ENCODE results near the gene SPATA17.
A peak's percentile ranks its signal among the peaks of the same experiment; 100 is the strongest.
"Not testable (repeated sequence)": the region's sequence is repeated elsewhere in the genome, so short reads cannot be mapped to it uniquely, and the experiment has no call there.

SPATA17 gene

GRCh38 chr1:217681806-217682205, 50.7 kb downstream of the SPATA17 start:
- DNase-seq: no peak

GRCh38 chr1:217687511-217687910, 56.4 kb downstream of the SPATA17 start:
- DNase-seq: no peak

- DNase-seq: not testable (repeated sequence)
These were observed 65.0 kb downstream of the SPATA17 start for GRCh38 chr1:217696140-217696539.

DNA sequence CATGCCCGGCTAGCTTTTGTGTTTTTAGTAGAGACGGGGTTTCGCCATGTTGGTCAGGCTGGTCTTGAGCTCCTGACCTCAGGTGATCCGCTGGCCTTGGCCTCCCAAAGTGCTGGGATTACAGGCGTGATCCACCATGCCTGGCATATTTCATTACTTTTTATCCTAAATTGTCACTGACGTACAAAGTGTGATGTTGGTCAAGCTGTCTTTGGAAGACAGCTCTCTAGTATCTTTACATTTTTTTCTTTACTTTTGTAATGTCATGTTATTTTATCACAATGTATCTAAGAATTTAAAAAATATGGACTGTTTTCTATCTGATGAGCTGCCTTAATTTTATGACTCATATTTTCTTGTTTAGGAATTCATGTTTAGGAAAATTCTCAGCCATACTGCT, 72.2 kb downstream of the SPATA17 start:
- no peak for DNase-seq

- DNase-seq: no peak
These were observed 81.9 kb downstream of the SPATA17 start for GRCh38 chr1:217712925-217713597.

DNA sequence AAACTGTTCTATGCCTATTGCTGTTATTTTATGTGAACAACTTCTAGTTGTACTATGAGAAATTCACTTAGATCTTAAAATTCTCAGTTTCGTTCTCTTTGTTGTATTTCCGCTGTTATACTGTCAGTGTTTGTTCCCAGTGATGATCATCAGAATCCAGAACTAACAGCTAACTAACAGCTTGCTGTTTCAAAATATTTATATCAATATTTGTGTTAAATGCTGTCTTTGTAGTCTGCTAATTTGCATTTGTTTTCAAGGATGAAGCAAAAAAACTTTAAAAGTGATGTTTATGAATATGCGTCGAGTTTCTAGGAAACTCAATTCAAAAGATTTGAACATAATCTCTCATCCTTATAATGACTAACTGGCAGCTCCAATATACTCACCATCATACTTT, 84.5 kb downstream of the SPATA17 start:
- no peak for DNase-seq

DNA sequence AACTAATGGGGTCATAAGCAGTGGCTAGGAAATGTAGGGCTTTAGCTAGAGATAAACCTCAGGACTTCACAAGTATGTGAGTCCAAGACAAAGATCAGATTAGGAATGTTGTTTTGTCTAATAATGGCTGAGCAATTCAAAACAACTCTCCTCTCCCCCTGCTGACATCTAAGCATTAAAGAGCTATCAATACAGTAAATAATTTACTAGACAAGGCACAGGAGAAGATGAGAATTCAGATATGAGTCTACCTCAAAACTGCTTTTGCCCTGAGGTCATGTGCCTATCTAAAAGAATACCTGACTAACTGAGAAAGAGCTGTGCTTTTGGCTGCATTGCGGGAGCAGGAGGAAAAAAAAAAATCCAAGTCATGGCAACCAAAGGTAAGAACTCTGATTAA, 86.8 kb downstream of the SPATA17 start:
- DNase-seq: no peak

- peak; percentile 14 for DNase-seq
These were observed 87.7 kb downstream of the SPATA17 start for GRCh38 chr1:217718873-217719272.

DNA sequence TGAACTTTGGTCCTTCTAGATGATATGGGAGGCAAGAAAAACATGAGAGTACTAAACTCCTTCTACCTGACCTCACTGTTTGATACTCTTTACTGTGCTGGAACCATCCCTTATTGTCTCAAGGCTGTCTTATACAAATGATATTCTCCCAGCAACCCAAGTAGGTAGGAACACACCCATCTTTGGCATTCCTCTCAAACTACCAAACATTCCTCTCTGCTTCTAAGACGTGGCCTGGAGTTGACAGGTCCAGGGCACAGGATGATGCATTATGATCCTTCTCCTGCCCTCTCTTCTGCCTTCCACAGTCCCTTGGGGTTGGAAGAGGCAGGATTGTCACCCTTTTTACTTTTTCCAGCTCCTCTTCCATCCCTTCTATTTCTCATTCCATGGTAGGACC, 90.5 kb downstream of the SPATA17 start:
- DNase-seq: no peak

DNA sequence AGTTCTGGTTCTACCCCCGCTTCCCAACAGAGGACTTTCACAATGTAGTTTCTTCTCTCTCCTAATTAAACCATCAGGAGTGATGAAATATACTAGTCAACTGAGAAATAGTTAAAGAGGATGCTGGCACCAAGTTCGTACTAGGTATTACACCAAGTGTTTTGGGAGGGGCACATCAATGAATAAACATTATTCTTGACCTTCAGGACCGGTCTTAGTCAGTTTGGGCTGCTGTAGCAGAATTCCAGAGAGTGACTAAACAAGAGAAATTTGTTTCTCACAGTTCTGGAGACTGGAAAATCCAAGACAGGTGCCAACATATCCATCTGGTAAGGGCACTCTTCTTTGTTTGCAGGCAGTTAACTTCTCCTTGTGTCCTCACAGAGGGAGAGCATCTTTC, 103.8 kb downstream of the SPATA17 start:
- no peak for DNase-seq

- peak; percentile 39 for DNase-seq
These were observed 116.1 kb downstream of the SPATA17 start for GRCh38 chr1:217747156-217747769.

DNA sequence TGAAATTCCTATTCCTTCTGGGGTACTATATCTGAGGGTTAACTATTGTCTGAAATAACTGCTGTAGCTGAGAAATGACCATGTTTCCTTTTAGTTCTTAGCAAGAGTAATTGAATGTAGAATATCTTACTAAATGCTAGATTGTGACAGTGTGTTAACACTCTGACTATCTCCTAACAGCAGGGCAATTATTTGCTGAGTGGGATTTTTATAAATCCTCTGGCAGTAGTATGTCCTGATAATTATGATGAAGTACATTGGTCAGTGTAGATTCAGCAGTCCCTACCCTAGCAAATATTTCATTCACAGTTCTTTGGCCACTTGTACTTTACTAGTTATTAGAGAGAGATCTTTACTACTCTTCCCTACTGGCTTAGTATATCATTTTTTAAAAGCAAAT, 138.6 kb downstream of the SPATA17 start:
- DNase-seq: no peak

DNA sequence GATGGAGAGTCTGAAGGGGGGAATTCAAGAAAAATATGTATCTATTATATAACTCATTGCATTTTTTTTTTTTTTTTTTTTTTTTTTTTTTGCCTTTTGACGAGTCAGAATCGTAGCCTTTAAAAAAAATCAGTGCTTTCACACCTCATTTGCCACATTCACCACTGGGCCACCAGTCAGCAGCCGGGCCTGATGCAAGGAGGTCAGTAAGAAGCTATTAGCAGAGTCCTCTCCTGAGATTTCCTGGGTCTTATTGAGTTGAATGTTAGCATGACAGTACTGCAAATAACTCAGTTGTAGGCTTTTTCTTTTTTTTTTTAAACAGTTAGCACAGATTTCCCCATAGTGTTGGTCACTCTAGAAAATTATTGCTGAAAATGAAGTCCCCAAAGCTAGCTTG, 139.8 kb downstream of the SPATA17 start:
- DNase-seq: no peak

- no peak for DNase-seq
These were observed 145.5 kb downstream of the SPATA17 start for GRCh38 chr1:217776693-217777092.

DNA sequence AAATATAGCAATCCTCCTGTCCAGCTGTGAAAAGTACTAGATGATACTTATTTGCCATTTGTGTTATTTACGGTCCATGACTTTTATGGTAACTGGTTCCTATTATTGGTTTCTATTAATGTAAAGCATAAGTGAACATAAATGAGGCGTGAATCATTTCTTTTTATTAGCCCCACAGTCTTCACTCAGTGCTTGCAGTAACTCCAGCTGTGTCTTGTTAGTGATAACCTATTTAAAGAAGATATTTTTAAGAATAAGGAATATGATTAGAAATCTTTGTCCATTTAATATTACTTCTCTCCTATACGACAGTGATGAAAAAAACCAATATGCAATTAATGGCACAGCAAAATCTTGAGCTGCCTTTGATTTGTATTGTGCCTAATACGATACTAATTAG, 149.9 kb downstream of the SPATA17 start:
- no peak for DNase-seq

- DNase-seq: no peak
These were observed 159.9 kb downstream of the SPATA17 start for GRCh38 chr1:217791091-217791490.

DNA sequence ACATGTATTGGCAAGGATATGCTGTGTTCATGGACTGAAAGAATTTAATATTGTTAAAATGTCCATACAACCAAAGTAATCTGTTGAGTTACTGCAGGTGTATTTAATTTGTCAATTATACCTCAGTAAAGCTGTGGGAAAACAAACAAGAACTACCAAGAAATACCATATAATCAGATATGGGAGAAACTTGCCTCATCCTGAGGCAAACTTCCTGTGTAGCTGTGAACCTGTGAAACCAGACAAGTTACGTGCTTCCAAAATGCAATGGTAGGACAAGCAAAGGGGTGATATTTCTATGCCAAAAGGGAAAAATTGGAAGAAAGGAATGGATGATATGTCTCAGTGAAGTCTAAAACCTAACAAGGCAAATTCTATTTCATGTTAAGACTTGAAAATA, 174.6 kb downstream of the SPATA17 start:
- no peak for DNase-seq

DNA sequence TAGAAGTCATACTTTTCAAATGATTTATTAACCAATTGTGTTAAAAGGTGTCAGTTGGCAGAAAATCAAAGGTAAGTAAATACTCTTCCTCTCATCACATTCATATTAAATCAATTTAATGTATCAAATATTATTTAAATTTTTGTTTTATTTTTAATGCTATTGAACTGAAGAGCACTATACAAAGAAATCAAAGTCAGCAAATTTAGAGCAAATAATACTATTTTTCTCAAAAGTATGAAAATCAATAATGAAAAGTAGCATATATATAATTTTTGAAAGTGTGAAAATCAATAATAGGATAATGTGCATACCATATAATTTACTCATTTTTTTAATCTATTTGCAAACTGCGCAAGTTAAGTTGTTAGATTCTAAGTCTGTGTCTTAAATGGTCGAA, 181.0 kb downstream of the SPATA17 start:
- DNase-seq: no peak

GRCh38 chr1:217813031-217813430, 181.9 kb downstream of the SPATA17 start:
- no peak for DNase-seq

GRCh38 chr1:217837691-217838090, 206.5 kb downstream of the SPATA17 start:
- DNase-seq: no peak

- DNase-seq: no peak
These were observed 208.0 kb downstream of the SPATA17 start for GRCh38 chr1:217839161-217839560.

DNA sequence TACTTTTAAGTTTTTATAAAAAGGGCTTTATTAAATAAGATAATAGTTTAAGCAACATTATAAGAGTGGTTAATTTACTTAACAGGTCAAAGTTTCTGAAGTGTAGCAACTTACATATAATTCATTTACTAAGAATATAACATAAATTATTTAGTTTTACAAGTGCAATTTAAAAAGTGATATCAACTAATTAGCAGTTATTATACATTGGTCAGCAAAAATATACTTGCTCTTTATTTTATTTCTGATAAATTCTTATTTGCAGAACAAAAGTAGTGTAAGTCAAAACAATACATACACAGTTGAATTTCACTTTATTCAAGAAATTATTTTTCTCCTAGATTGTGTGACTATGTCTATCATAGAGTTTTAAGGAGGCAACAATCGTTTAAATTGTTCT, 215.6 kb downstream of the SPATA17 start:
- no peak for DNase-seq

DNA sequence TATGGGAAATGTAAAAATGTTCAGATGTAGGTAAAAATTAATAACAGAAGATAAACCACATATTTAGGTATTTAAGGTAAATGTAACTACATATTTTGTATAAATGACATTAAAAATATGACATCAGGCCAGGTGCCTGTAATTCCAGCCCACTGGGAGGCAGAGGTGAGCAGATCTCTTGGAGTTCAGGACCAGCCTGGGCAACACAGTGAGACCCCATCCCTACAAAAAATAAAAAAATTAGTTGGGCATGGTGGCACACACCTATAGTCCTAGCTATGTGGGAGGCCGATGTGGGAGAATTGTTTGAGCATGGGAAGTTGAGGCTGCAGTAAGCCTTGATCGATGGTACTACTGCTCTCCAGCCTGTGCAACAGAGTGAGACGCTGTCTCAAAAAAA, 216.5 kb downstream of the SPATA17 start:
- DNase-seq: no peak

DNA sequence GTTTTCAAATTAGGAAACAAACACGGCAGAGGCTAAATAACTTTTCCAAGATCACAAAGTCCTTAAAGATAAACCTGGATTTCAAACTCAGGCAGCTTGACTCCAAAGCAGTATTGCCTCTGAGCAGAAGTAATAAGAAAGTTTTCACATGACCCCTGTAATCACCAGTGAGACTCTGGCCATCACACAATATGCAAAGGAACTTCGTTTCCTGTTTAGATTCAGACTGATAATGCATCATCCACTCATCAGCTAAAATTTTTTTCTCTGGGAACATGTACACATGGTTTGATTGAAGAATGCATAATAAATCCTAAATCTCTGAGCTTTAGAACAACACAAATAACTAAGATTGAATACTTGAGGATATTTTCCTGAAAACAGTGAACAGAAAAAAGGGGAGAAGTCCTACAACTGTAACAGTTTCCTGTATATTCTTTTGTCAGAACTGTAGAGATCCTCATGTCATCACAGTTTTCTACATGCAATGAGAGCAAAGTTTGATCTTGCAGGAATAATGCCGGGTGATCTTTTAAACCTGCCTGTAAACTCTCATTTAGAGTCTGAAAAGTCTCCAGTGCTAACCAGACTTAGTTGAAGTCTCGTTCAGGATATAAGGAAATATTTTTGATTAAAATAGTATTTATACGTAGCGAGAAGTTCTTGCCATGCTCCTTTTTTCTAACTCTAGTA, 225.3 kb downstream of the SPATA17 start:
- no peak for DNase-seq

All from RPMI8226 (cell line).